ENCODE measurements around the gene RAD51B.
A peak's percentile ranks its signal among the peaks of the same experiment; 100 is the strongest.
"Not testable (repeated sequence)": the region's sequence is repeated elsewhere in the genome, so short reads cannot be mapped to it uniquely, and the experiment has no call there.

RAD51B gene

GRCh38 chr14:68761391-68761790, 941.8 kb downstream of the RAD51B start:
- H3K4me3 Mint-ChIP-seq = no peak overlapping the region
- no peaks in the 10 kb centered on the region for H3K27me3 Mint-ChIP-seq
- H3K27ac Mint-ChIP-seq = peak overlapping the region in 1 of 2 donors; percentile 71
- no peaks in the 10 kb centered on the region for H3K9me3 Mint-ChIP-seq
- peaks cover 12 to 18% of the 10 kb centered on the region in 2 donors for H3K4me1 Mint-ChIP-seq (ENCODE audit: low read depth in 2 of 2)
- ATAC-seq (replicated peaks) (no peak), DNase-seq (no peak)
- peaks cover 4% of the 10 kb centered on the region for H3K36me3 Mint-ChIP-seq (ENCODE audit: insufficient read depth)

- Mint-ChIP-seq H3K36me3 (ENCODE audit: insufficient read depth) (peaks cover 4% of the 10 kb centered on the region), H3K27me3 (no peaks in the 10 kb centered on the region), H3K4me3 (no peak overlapping the region), H3K27ac (no peak overlapping the region), H3K4me1 (ENCODE audit: low read depth in 2 of 2) (peaks cover 13 to 22% of the 10 kb centered on the region in 2 donors), H3K9me3 (no peaks in the 10 kb centered on the region)
- DNase-seq (no peak), ATAC-seq (replicated peaks) (no peak)
Measured at GRCh38 chr14:68762953-68763764, 943.6 kb downstream of the RAD51B start.

DNA sequence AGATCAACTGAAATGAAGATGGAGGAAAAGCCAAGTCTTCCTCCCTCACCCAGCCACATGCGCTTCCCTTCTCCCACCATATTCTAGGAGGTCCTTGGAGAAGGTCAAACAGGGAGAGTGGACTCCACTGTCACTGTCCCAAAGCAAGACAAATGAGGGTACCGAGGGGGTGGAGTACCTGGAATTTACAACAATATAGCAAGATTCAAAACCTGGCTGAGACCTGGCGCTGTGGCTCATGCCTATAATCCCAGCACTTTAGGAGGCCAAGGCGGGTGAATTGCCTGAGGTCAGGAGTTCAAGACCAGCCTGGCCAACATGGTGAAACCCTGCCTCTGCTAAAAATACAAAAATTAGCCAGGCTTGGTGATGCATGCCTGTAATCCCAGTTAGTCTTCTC, 944.3 kb downstream of the RAD51B start:
- not testable (repeated sequence) for H3K27ac Mint-ChIP-seq; H3K27me3 Mint-ChIP-seq; ATAC-seq (replicated peaks); H3K4me3 Mint-ChIP-seq; H3K9me3 Mint-ChIP-seq; DNase-seq; H3K36me3 Mint-ChIP-seq (ENCODE audit: insufficient read depth)
- H3K4me1 Mint-ChIP-seq (ENCODE audit: low read depth in 2 of 2) = peaks cover 11 to 22% of the 10 kb centered on the region in 2 donors

DNA sequence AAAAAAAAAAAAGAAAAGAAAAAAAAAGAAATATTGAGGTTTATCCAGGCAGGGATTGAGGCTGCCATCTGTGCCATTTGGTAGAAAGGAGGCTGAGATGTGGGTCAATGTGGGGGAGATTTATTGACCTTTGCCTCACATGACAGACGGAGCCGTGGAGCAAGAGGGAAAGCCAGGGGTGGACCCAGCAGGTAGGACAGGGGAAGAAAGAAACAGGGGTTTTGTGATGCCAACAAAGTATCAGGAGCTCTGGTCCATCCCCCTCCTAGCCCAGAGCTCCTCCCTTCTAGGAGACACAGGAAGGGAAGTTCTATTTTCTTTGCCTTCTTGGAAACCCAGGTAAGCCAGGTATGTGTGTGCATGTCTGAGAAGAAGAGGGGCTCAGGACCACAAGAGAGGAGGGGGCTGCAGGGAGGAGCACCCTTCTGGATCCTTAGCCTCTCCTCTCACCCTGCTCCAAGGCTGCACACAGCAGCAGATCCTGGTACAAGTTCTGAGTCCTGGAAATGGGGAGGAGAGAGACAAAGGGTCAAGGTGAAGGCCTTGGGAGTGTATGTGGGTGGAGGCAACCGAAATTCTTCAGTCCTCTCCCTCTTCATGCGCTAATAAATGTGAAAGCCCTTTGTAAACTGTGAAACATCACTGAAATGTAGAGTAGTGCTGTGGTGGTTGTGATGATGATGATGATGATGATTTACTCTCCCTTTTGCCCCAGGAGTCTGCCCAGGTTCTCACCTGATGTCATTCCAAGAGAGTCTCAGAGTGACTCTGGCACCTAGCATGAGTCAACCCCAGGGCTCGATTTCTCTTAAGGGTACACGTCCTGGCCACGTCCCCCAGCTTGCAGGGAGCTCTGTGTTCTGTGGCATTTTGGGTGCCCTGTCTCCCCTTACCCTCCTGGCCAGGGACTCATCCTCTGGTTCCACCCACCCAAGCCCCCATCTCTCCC, 947.0 kb downstream of the RAD51B start:
- no peaks in the 10 kb centered on the region for H3K27me3 Mint-ChIP-seq
- DNase-seq (no peak), ATAC-seq (replicated peaks) (no peak)
- H3K9me3 Mint-ChIP-seq = no peaks in the 10 kb centered on the region
- peaks cover 22 to 35% of the 10 kb centered on the region in 2 donors for H3K4me1 Mint-ChIP-seq (ENCODE audit: low read depth in 2 of 2)
- H3K36me3 Mint-ChIP-seq (ENCODE audit: insufficient read depth) = peaks cover 4% of the 10 kb centered on the region
- H3K27ac Mint-ChIP-seq = peak overlapping the region in 1 of 2 donors; percentile 65
- no peak overlapping the region for H3K4me3 Mint-ChIP-seq

DNA sequence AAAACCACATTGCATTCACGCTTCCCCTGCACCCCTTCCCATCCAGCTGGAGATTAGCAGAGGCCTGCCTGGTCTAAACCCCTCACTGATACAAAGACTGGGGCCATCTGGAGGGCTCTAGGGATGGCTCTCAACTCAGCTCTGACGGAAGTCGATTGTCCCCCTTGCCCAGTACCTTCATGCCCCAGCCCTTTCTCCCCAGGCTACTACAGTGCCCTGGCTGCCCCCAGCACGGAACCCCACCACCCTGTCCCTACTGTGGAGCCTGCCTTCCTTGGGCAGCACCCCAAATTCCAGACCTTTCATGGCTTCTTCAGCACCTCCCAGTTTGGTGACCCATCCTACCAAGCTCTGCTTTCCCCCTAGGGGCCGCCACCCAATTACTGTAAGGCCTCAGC, 947.7 kb downstream of the RAD51B start:
- Mint-ChIP-seq H3K27ac (peak overlapping the region in 1 of 2 donors; percentile 65), H3K27me3 (no peaks in the 10 kb centered on the region), H3K4me1 (ENCODE audit: low read depth in 2 of 2) (peaks cover 20 to 37% of the 10 kb centered on the region in 2 donors), H3K4me3 (no peak overlapping the region), H3K36me3 (ENCODE audit: insufficient read depth) (peaks cover 4% of the 10 kb centered on the region), H3K9me3 (no peaks in the 10 kb centered on the region)
- ATAC-seq (replicated peaks) (no peak), DNase-seq (no peak)

DNA sequence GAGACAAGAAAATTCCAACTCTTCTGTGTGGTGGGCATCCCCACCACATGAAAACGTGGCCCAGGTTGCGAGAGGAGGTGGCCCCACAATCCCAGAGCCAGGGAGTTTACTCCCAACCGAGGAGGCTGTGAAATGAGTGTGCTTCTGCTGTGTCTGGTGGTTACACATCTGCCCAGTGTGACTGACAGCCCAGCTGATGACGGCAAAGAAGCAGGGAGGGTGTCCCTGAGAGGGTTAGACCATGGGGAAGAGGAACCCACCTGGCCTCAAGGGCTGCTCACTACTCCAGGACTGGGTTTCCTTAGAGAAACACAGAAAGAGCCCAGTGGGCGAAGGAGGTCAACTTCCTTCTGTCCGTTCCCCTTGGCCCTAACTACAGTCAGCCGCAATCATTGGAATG, 948.7 kb downstream of the RAD51B start:
- no peak for ATAC-seq (replicated peaks)
- Mint-ChIP-seq H3K4me3 (no peak overlapping the region), H3K4me1 (ENCODE audit: low read depth in 2 of 2) (peaks cover 21 to 37% of the 10 kb centered on the region in 2 donors), H3K9me3 (no peaks in the 10 kb centered on the region), H3K36me3 (ENCODE audit: insufficient read depth) (peaks cover 4% of the 10 kb centered on the region), H3K27ac (no peak overlapping the region), H3K27me3 (no peaks in the 10 kb centered on the region)
- DNase-seq = no peak

DNA sequence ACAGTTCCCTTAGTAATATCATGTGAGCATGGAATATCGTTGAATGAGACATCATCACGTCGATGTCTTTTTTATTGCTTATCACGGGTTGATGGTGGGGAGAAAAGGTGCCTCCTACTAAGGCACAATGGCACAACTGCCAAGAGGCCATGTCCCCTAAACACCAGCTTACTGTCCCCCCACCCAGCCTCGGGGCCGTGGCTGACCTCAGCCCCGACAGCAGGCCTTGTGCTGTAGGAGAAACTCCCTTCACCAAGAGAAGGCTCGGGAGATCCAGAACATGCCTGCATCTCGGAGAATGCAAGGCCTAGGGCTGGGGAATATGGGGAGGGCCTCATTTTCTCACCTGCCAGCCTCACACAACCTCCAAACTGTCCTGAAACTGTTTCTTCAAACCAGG, 950.5 kb downstream of the RAD51B start:
- Mint-ChIP-seq H3K36me3 (ENCODE audit: insufficient read depth) (no peaks in the 10 kb centered on the region), H3K9me3 (no peaks in the 10 kb centered on the region), H3K4me3 (no peak overlapping the region), H3K27me3 (no peaks in the 10 kb centered on the region), H3K4me1 (ENCODE audit: low read depth in 2 of 2) (peaks cover 26 to 40% of the 10 kb centered on the region in 2 donors), H3K27ac (no peak overlapping the region)
- no peak for ATAC-seq (replicated peaks)
- no peak for DNase-seq

DNA sequence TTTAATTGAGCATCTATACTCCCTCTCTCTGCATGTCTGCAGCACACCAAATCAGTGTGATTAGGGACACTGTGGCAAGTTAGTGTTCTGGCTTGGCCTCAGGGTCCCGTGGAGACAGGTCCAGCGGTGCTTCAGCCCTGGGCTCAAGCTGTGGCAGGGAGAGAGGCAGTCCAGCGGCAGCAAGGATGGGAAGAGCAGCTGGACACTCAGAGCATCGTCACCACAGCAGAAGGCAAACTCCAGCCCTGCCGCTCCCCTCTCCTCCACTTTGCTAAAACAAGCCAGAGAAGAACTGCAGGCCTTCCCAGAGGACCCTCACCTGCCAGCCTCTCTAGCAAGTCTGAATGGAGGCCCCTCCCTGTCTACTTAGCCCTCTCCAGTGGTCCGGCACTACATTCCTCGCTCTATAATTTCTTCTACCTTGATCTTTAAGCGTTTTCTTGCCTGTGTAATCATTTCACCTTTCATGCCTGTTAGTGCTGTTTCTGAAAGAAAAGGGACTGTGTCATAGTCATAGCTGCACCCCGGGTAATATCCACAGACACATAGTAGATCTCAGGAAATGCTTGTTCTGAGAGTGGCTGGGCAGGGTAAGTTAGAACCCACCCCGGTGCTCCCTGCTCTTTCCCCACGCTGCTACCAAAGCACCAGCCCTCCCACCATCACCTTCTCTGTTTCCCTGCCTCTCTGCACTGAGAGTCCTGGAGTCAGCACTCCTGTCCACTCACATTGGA, 951.1 kb downstream of the RAD51B start:
- H3K9me3 Mint-ChIP-seq = no peaks in the 10 kb centered on the region
- ATAC-seq (replicated peaks) = no peak
- peaks cover 27 to 40% of the 10 kb centered on the region in 2 donors for H3K4me1 Mint-ChIP-seq (ENCODE audit: low read depth in 2 of 2)
- H3K27me3 Mint-ChIP-seq = no peaks in the 10 kb centered on the region
- H3K4me3 Mint-ChIP-seq = peak overlapping the region; percentile 16 to 62
- DNase-seq = no peak
- peak overlapping the region; percentile 36 to 75 for H3K27ac Mint-ChIP-seq
- no peaks in the 10 kb centered on the region for H3K36me3 Mint-ChIP-seq (ENCODE audit: insufficient read depth)

DNA sequence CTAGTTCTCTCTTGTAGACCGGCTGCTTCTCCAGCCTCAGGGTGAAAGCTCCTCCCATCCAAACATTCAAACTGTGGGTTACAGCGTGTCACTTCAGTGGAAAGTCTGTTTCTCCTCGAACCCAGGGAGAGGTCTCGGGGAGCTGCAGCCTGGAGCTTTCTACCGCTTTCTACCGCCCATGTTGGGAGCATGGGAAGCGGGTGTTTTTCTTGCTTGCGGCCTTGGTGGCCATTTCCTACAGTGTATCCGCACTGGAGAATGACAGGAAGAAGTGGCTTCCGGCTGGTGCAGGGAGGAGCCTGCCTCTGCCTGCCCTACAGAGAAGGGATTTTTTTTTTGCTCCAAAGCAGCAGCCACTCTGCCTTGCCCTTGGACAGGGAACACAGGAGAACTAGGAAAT, 952.1 kb downstream of the RAD51B start:
- Mint-ChIP-seq H3K36me3 (ENCODE audit: insufficient read depth) (no peaks in the 10 kb centered on the region), H3K27ac (peak overlapping the region in 1 of 2 donors; percentile 75), H3K9me3 (no peaks in the 10 kb centered on the region), H3K27me3 (no peaks in the 10 kb centered on the region), H3K4me3 (peak overlapping the region; percentile 16 to 62), H3K4me1 (ENCODE audit: low read depth in 2 of 2) (peaks cover 28 to 40% of the 10 kb centered on the region in 2 donors)
- no peak for DNase-seq
- peak; percentile 49 for ATAC-seq (replicated peaks)

DNA sequence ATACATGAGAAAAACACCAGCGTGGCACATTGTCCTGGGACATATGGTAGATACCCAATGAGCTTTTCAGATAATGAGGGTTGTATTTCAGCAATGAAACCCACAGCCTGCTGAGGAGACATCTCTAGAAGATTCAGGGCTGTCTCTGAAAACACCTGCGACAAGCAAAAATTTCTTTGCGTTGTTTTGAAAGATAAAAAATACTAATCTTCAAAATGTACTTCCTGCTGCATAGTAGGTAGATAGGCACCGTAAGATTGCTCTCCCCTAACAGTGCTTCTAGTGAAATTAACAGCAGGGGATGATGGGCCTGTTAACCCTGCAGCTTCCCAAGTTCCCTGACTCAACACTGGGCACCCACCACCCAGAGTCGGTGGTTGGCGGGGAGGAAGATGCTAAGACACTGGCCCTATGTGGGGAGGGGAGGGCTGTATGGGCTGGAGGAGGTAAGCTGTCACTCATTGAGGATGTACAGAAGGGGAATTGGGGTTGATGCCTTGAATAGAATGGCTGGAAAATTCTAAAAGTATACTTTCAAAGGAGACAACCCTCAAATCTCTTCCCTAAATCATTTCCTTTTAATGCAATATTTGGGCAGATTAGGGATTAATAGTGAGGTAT, 953.3 kb downstream of the RAD51B start:
- Mint-ChIP-seq H3K9me3 (no peaks in the 10 kb centered on the region), H3K36me3 (ENCODE audit: insufficient read depth) (no peaks in the 10 kb centered on the region), H3K4me3 (no peak overlapping the region), H3K4me1 (ENCODE audit: low read depth in 2 of 2) (peaks cover 23 to 34% of the 10 kb centered on the region in 2 donors), H3K27ac (peak overlapping the region in 1 of 2 donors; percentile 31), H3K27me3 (no peaks in the 10 kb centered on the region)
- ATAC-seq (replicated peaks) = no peak
- no peak for DNase-seq

GRCh38 chr14:68774771-68775613, 955.4 kb downstream of the RAD51B start:
- H3K4me3 Mint-ChIP-seq = no peak overlapping the region
- peaks cover 3% of the 10 kb centered on the region for H3K36me3 Mint-ChIP-seq (ENCODE audit: insufficient read depth)
- H3K27ac Mint-ChIP-seq = peak overlapping the region in 1 of 2 donors; percentile 66
- H3K9me3 Mint-ChIP-seq = no peaks in the 10 kb centered on the region
- no peaks in the 10 kb centered on the region for H3K27me3 Mint-ChIP-seq
- ATAC-seq (replicated peaks) (no peak), DNase-seq (no peak)
- peaks cover 38 to 49% of the 10 kb centered on the region in 2 donors for H3K4me1 Mint-ChIP-seq (ENCODE audit: low read depth in 2 of 2)

- Mint-ChIP-seq H3K27ac (peak overlapping the region in 1 of 2 donors; percentile 66), H3K4me1 (ENCODE audit: low read depth in 2 of 2) (peaks cover 40 to 52% of the 10 kb centered on the region in 2 donors), H3K9me3 (no peaks in the 10 kb centered on the region), H3K4me3 (no peak overlapping the region), H3K36me3 (ENCODE audit: insufficient read depth) (peaks cover 4% of the 10 kb centered on the region), H3K27me3 (no peaks in the 10 kb centered on the region)
- no peak for DNase-seq
- no peak for ATAC-seq (replicated peaks)
Measured at GRCh38 chr14:68775614-68776126, 956.1 kb downstream of the RAD51B start.

Data from effector memory CD8-positive, alpha-beta T cell (primary cell).